Fibroblast of lung (primary cell): ENCODE data around the gene SYNDIG1.

Source experiments
- CTCF ChIP-seq, 2 donors: IDR thresholded peaks in 1 of 2; conservative IDR thresholded peaks in 1 of 2; 1 replicate in 1 of 2; 2 replicates in 1 of 2; pipeline ENCODE4 v1.5.1; 2011 to 2012; ENCODE audit warnings: low read length in 2 of 2, control low read depth in 1 of 2, inconsistent platforms in 1 of 2, low read depth in 1 of 2, mild to moderate bottlenecking in 1 of 2
- EZH2 ChIP-seq: IDR thresholded peaks from 2 replicates; pipeline ENCODE4 v1.5.1; 2012; ENCODE audit warnings: low read length, control low read depth, mild to moderate bottlenecking; ENCODE audit errors: missing control alignments

DNA sequence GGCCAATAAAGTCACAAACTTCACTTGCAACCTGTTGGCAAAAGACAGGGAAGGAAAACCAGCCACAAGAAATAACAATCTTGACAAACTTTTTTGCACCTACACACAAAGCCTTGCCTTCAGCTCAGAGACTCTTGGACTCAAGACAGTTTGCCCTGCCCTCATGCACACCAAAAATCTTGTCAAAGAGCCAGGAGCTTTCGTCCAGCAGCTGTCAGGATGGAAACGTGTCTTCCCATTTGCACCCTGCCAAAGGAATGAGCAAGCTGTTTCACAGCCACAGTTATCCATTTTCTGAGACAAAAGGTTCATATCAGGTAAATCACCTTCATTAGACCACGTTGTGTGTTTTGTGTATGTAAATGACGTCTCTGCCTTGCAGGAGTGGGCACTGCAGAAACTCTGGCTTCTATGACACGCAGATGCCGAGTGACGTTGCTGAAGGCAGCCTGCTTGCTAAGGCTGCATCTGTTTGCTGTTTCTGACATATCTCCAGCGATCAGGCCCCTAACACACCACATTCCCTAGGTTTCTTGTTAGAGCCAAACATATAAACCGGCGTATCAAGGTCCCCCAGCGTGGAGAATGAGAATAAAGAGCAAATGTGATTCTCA lies 193.4 kb downstream of the SYNDIG1 start:
- TF ChIP-seq EZH2 (no peak), CTCF (conservative IDR thresholded peaks at IDR 0.05 in 1 of 2, IDR thresholded peaks at IDR 0.05 in 1 of 2; ENCODE audit: low read depth in 1 of 2, low read length in 2 of 2) (no peak)
